SK-N-SH (cell line): ENCODE measurements around the gene RGS7. TPM values are rescaled to one million over a fixed set of nuclear protein-coding genes. Genes with fewer than 3 reads are reported as not detected.

Experiments used
- CTCF ChIA-PET: fragments of 300-600, 350-600 bp; formaldehyde crosslinking; extraction: SDS; loops from one replicate; lab custom pipeline; 2021; lab: Yijun Ruan, JAX
- POLR2A ChIA-PET: fragments of 350-600 bp; sonication (Branson Sonifier 250); formaldehyde crosslinking; extraction: SDS; loops from one replicate; lab custom pipeline; 2020; ENCODE audit warnings: antibody characterized with exemption, inconsistent platforms; lab: Yijun Ruan, JAX
- DNase-seq: peaks from one replicate; pipeline ENCODE4 v3.0.0; 2012
- H2AFZ ChIP-seq: fragments of 200-600 bp; sonication (generic); 2 replicates; pipeline ENCODE4 v1.8.1; 2016; ENCODE audit warnings: antibody characterized with exemption, mild to moderate bottlenecking, low read depth
- H3F3A ChIP-seq: fragments of 200-600 bp; sonication (generic); replicated peaks from 2 replicates; pipeline ENCODE3; 2016; ENCODE audit warnings: antibody characterized with exemption, mild to moderate bottlenecking; ENCODE audit not compliant: insufficient read depth
- H3K27ac ChIP-seq, 2 experiments: fragments of 200-500 bp in 1 of 2; fragments of 200-600 bp in 1 of 2; sonication (Bioruptor generic) in 1 of 2; sonication (generic), shearing (Covaris generic) in 1 of 2; 2 replicates each; pipeline versions ENCODE4 v1.5.1 to v1.6.1; 2014 to 2016; ENCODE audit warnings: low read depth in 2 of 2, inconsistent platforms in 1 of 2, low read length in 1 of 2, mild to moderate bottlenecking in 1 of 2, mixed read lengths in 1 of 2
- H3K27me3 ChIP-seq: fragments of 200-600 bp; sonication (generic), shearing (Covaris generic); 2 replicates; pipeline ENCODE4 v1.6.1; 2016; ENCODE audit warnings: mixed run types; ENCODE audit not compliant: insufficient read depth
- H3K36me3 ChIP-seq, 2 experiments: fragments of 200-500 bp in 1 of 2; fragments of 200-600 bp in 1 of 2; sonication (Bioruptor generic) in 1 of 2; sonication (generic) in 1 of 2; replicated peaks in 1 of 2; 2 replicates each; pipeline versions ENCODE3 to v1.5.1; 2014 to 2016; ENCODE audit warnings: low read length in 1 of 2, mild to moderate bottlenecking in 1 of 2; ENCODE audit not compliant: insufficient read depth in 2 of 2, control insufficient read depth in 1 of 2
- H3K4me1 ChIP-seq, 2 experiments: fragments of 200-500 bp in 1 of 2; fragments of 200-600 bp in 1 of 2; sonication (Bioruptor generic) in 1 of 2; sonication (generic), shearing (Covaris generic) in 1 of 2; 2 replicates each; pipeline versions ENCODE4 v1.5.1 to v1.6.1; 2014 to 2016; ENCODE audit warnings: low read depth in 1 of 2, low read length in 1 of 2, mixed run types in 1 of 2; ENCODE audit not compliant: insufficient read depth in 2 of 2, control insufficient read depth in 1 of 2
- H3K4me2 ChIP-seq: fragments of 200-600 bp; sonication (generic), shearing (Covaris generic); 2 replicates; pipeline ENCODE4 v1.6.1; 2017; ENCODE audit warnings: mixed run types
- H3K4me3 ChIP-seq, 2 experiments: fragments of 200-500 bp in 1 of 2; fragments of 200-600 bp in 1 of 2; sonication (Bioruptor generic) in 1 of 2; sonication (generic), shearing (Covaris generic) in 1 of 2; 2 replicates each; pipeline versions ENCODE4 v1.5.1 to v1.8.1; 2014 to 2016; ENCODE audit warnings: low read depth in 2 of 2, inconsistent platforms in 1 of 2, low read length in 1 of 2, mild to moderate bottlenecking in 1 of 2, mixed read lengths in 1 of 2, moderate library complexity in 1 of 2
- H3K79me2 ChIP-seq: fragments of 200-600 bp; sonication (generic); 2 replicates; pipeline ENCODE4 v1.8.1; 2017; ENCODE audit warnings: mild to moderate bottlenecking; ENCODE audit not compliant: insufficient read depth
- H3K9ac ChIP-seq: fragments of 200-600 bp; sonication (generic); 2 replicates; pipeline ENCODE4 v1.6.1; 2017; ENCODE audit warnings: mixed run types
- H3K9me2 ChIP-seq: fragments of 200-600 bp; sonication (generic); 2 replicates; pipeline ENCODE4 v1.6.1; 2017; ENCODE audit warnings: mixed run types
- H3K9me3 ChIP-seq: fragments of 200-600 bp; sonication (generic); 2 replicates; pipeline ENCODE4 v1.6.1; 2017; ENCODE audit warnings: mixed run types, mild to moderate bottlenecking, moderate library complexity
- H4K20me1 ChIP-seq: fragments of 200-600 bp; sonication (generic); 2 replicates; pipeline ENCODE4 v1.6.1; 2017; ENCODE audit warnings: mild to moderate bottlenecking, mixed run types; ENCODE audit not compliant: insufficient read depth
- ELF1 ChIP-seq: IDR thresholded peaks from 2 replicates; pipeline ENCODE4 v1.4.0; 2012
- EP300 ChIP-seq, 2 experiments: IDR thresholded peaks; 2 replicates each; pipeline versions ENCODE4 v1.4.0 to v1.6.1; 2012; ENCODE audit warnings: borderline replicate concordance in 1 of 2, low read depth in 1 of 2, low read length in 1 of 2
- FOSL2 ChIP-seq: IDR thresholded peaks from 2 replicates; pipeline ENCODE4 v1.4.0; 2012; ENCODE audit warnings: low read depth, mild to moderate bottlenecking, moderate library complexity, borderline replicate concordance
- FOXM1 ChIP-seq: IDR thresholded peaks from 2 replicates; pipeline ENCODE4 v1.4.0; 2012; ENCODE audit warnings: low read depth, mild to moderate bottlenecking
- JUND ChIP-seq: IDR thresholded peaks from 2 replicates; pipeline ENCODE4 v1.4.0; 2012
- MEF2A ChIP-seq: IDR thresholded peaks from 2 replicates; pipeline ENCODE4 v1.4.0; 2012; ENCODE audit warnings: low read depth, borderline replicate concordance
- MXI1 ChIP-seq: IDR thresholded peaks from 2 replicates; pipeline ENCODE4 v1.6.1; 2012; ENCODE audit warnings: mild to moderate bottlenecking, low read depth, low read length, improper control_type of control experiment
- NRF1 ChIP-seq: IDR thresholded peaks from 2 replicates; pipeline ENCODE4 v1.6.1; 2012; ENCODE audit warnings: low read depth, mild to moderate bottlenecking, low read length
- RAD21 ChIP-seq: IDR thresholded peaks from 2 replicates; pipeline ENCODE4 v1.6.1; 2012; ENCODE audit warnings: mild to moderate bottlenecking, low read length
- RCOR1 ChIP-seq: fragments of 150-350 bp; IDR thresholded peaks from 2 replicates; pipeline ENCODE4 v1.6.1; 2017; ENCODE audit warnings: antibody characterized with exemption, low read length
- RXRA ChIP-seq: IDR thresholded peaks from 2 replicates; pipeline ENCODE4 v1.4.0; 2012; ENCODE audit warnings: low read depth, mild to moderate bottlenecking, borderline replicate concordance
- SIN3A ChIP-seq: IDR thresholded peaks from 2 replicates; pipeline ENCODE4 v1.6.1; 2012; ENCODE audit warnings: low read depth, mild to moderate bottlenecking, low read length, moderate library complexity, borderline replicate concordance
- TAF1 ChIP-seq: IDR thresholded peaks from 2 replicates; pipeline ENCODE4 v1.6.1; 2012; ENCODE audit warnings: low read depth, mild to moderate bottlenecking, low read length, moderate library complexity, borderline replicate concordance
- TEAD4 ChIP-seq: IDR thresholded peaks from 2 replicates; pipeline ENCODE4 v1.4.0; 2012; ENCODE audit warnings: mild to moderate bottlenecking, borderline replicate concordance; ENCODE audit not compliant: insufficient read depth
- YY1 ChIP-seq: IDR thresholded peaks from 2 replicates; pipeline ENCODE4 v1.4.0; 2012; ENCODE audit warnings: low read depth, mild to moderate bottlenecking
- WGBS: methylation state at CpG from one replicate; pipeline ENCODE4 v1.1.6; 2017; ENCODE audit warnings: low lambda C conversion rate; 5-methylcytosine and 5-hydroxymethylcytosine counted together
- polyA plus RNA-seq, 3 experiments: library from polyadenylated mRNA; depleted of rRNA; stranded (reverse); fragments of >200 nt; gene quantifications; 2 replicates each; pipeline ENCODE4 v1.2.3, GENCODE V29; 2012
- TF ChIP-seq, protein P1 (sequence below): fragments of 200-600 bp; sonication (generic); IDR thresholded peaks from 2 replicates; pipeline ENCODE4 v1.6.1; 2017; ENCODE audit warnings: antibody characterized with exemption, mild to moderate bottlenecking, moderate library complexity
- TF ChIP-seq, protein P2 (sequence below): IDR thresholded peaks from 2 replicates; pipeline ENCODE4 v1.4.0; 2012; ENCODE audit warnings: low read depth, borderline replicate concordance
- TF ChIP-seq, protein P3 (sequence below): fragments of 150-350 bp; IDR thresholded peaks from 2 replicates; pipeline ENCODE4 v1.6.1; 2017; ENCODE audit warnings: antibody characterized with exemption, low read length, low read depth, borderline replicate concordance
- TF ChIP-seq, protein P4 (sequence below): IDR thresholded peaks from 2 replicates; pipeline ENCODE4; 2012
- TF ChIP-seq, protein P5 (sequence below): IDR thresholded peaks from 2 replicates; pipeline ENCODE4 v1.6.1; 2012; ENCODE audit warnings: mild to moderate bottlenecking, low read depth, low read length, moderate library complexity

Gene RGS7
- polyA plus RNA-seq, 1 of the 3 experiments (the other 2 are of a cell fraction): 0.36 TPM

DNA sequence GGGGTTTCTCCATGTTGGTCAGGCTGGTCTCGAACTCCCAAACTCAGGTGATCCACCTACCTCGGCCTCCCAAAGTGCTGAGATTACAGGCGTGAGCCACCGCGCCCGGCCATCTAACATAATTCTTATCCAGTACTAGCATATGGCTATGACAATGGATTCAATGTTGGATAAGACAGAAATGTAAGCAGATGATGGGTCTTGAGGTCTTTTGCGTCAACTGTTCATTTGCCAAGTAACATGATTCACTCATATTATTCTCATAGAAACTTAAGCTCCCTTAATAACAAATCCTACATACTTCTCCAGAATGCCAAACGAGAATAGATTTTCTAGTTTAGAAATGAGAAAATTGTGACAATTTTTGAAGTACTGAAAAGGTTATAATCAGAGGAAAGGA is 170.3 kb downstream of the RGS7 start:
- H3K4me1 ChIP-seq: no peaks in the 10 kb centered on the region; a peak in 1 of 4 replicates
- 38% methylated on average over 8 of the region's 8 CpGs for WGBS
- H3K36me3 ChIP-seq: no peaks in the 10 kb centered on the region
- H4K20me1 ChIP-seq: no peaks in the 10 kb centered on the region
- no peaks in the 10 kb centered on the region for H3K9me2 ChIP-seq
- ChIA-PET CTCF (no interaction called here), POLR2A (no interaction called here)
- H3F3A ChIP-seq: no peaks in the 10 kb centered on the region
- no peak for DNase-seq
- H3K27ac ChIP-seq: no peak overlapping the region
- H2AFZ ChIP-seq: no peak overlapping the region
- no peaks in the 10 kb centered on the region for H3K9me3 ChIP-seq
- H3K9ac ChIP-seq: no peak overlapping the region
- no peaks in the 10 kb centered on the region for H3K79me2 ChIP-seq
- no peak overlapping the region for H3K4me2 ChIP-seq
- H3K4me3 ChIP-seq: no peak overlapping the region
- no peaks in the 10 kb centered on the region for H3K27me3 ChIP-seq
- TF ChIP-seq RXRA: no peak
- TF ChIP-seq, protein P1, sequence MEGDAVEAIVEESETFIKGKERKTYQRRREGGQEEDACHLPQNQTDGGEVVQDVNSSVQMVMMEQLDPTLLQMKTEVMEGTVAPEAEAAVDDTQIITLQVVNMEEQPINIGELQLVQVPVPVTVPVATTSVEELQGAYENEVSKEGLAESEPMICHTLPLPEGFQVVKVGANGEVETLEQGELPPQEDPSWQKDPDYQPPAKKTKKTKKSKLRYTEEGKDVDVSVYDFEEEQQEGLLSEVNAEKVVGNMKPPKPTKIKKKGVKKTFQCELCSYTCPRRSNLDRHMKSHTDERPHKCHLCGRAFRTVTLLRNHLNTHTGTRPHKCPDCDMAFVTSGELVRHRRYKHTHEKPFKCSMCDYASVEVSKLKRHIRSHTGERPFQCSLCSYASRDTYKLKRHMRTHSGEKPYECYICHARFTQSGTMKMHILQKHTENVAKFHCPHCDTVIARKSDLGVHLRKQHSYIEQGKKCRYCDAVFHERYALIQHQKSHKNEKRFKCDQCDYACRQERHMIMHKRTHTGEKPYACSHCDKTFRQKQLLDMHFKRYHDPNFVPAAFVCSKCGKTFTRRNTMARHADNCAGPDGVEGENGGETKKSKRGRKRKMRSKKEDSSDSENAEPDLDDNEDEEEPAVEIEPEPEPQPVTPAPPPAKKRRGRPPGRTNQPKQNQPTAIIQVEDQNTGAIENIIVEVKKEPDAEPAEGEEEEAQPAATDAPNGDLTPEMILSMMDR: no peak

DNA sequence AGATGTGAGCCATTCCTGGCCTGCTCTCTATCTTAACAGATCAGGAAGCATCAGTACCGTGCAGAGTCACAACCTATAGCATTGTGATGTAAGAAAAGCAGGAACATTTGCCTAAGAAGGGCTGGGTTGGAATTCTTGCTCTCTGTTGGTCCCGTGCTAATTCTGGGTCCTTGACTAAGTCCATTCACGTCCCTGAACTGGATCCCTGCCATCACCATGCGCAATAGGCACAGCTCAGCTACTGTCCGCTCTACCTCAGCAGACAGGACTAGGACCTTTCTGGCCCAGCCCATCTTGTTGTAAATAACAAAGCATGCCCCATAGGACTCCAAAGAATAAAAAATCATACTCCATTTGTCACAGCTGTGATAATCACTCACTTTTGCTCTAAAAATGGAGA is 175.0 kb downstream of the RGS7 start:
- Histone ChIP-seq H4K20me1 (no peaks in the 10 kb centered on the region), H3K27ac (no peak overlapping the region), H3K9me2 (no peaks in the 10 kb centered on the region), H3K79me2 (no peaks in the 10 kb centered on the region), H3K9ac (no peak overlapping the region), H3K4me3 (no peak overlapping the region), H3K4me2 (no peak overlapping the region), H3K27me3 (no peaks in the 10 kb centered on the region), H3K36me3 (no peaks in the 10 kb centered on the region), H3K9me3 (no peaks in the 10 kb centered on the region), H2AFZ (no peak overlapping the region), H3K4me1 (no peaks in the 10 kb centered on the region; a peak in 2 of 4 replicates), H3F3A (no peaks in the 10 kb centered on the region)
- WGBS: 57% methylated on average over 5 of the region's 5 CpGs
- DNase-seq: no peak
- TF ChIP-seq YY1 (no peak), FOXM1 (no peak), EP300 (IDR thresholded peaks at IDR 0.05; ENCODE audit: borderline replicate concordance in 1 of 2, low read depth in 1 of 2, low read length in 1 of 2) (no peak), NRF1 (no peak), TEAD4 (no peak), MXI1 (no peak), SIN3A (no peak), TAF1 (no peak), RAD21 (no peak), RXRA (no peak), ELF1 (no peak), JUND (no peak), FOSL2 (no peak), MEF2A (no peak), RCOR1 (no peak)
- TF ChIP-seq, protein P2, sequence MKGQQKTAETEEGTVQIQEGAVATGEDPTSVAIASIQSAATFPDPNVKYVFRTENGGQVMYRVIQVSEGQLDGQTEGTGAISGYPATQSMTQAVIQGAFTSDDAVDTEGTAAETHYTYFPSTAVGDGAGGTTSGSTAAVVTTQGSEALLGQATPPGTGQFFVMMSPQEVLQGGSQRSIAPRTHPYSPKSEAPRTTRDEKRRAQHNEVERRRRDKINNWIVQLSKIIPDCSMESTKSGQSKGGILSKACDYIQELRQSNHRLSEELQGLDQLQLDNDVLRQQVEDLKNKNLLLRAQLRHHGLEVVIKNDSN: no peak
- TF ChIP-seq, protein P3, sequence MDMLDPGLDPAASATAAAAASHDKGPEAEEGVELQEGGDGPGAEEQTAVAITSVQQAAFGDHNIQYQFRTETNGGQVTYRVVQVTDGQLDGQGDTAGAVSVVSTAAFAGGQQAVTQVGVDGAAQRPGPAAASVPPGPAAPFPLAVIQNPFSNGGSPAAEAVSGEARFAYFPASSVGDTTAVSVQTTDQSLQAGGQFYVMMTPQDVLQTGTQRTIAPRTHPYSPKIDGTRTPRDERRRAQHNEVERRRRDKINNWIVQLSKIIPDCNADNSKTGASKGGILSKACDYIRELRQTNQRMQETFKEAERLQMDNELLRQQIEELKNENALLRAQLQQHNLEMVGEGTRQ: no peak
- TF ChIP-seq, protein P4, sequence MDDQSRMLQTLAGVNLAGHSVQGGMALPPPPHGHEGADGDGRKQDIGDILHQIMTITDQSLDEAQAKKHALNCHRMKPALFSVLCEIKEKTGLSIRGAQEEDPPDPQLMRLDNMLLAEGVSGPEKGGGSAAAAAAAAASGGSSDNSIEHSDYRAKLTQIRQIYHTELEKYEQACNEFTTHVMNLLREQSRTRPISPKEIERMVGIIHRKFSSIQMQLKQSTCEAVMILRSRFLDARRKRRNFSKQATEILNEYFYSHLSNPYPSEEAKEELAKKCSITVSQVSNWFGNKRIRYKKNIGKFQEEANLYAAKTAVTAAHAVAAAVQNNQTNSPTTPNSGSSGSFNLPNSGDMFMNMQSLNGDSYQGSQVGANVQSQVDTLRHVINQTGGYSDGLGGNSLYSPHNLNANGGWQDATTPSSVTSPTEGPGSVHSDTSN: no peak
- TF ChIP-seq, protein P5, sequence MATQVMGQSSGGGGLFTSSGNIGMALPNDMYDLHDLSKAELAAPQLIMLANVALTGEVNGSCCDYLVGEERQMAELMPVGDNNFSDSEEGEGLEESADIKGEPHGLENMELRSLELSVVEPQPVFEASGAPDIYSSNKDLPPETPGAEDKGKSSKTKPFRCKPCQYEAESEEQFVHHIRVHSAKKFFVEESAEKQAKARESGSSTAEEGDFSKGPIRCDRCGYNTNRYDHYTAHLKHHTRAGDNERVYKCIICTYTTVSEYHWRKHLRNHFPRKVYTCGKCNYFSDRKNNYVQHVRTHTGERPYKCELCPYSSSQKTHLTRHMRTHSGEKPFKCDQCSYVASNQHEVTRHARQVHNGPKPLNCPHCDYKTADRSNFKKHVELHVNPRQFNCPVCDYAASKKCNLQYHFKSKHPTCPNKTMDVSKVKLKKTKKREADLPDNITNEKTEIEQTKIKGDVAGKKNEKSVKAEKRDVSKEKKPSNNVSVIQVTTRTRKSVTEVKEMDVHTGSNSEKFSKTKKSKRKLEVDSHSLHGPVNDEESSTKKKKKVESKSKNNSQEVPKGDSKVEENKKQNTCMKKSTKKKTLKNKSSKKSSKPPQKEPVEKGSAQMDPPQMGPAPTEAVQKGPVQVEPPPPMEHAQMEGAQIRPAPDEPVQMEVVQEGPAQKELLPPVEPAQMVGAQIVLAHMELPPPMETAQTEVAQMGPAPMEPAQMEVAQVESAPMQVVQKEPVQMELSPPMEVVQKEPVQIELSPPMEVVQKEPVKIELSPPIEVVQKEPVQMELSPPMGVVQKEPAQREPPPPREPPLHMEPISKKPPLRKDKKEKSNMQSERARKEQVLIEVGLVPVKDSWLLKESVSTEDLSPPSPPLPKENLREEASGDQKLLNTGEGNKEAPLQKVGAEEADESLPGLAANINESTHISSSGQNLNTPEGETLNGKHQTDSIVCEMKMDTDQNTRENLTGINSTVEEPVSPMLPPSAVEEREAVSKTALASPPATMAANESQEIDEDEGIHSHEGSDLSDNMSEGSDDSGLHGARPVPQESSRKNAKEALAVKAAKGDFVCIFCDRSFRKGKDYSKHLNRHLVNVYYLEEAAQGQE: no peak
- CTCF ChIA-PET: interaction anchor here (1.3 kb wide), 1 partner anchor 17 kb away, joined by 6 read pairs; no protein-coding TSS in a partner anchor
- POLR2A ChIA-PET: no interaction called here
